T-helper 1 cell treated with Interleukin-12 subunit alpha and Interleukin-12 subunit beta and Interleukin-4 antibody, amounts not matched to agents 30 ng/mL and 1 ng/mL, for 36 hours (primary cell): ENCODE results near the gene TCF7L2. TPM values are rescaled to one million over a fixed set of nuclear protein-coding genes. Genes with fewer than 3 reads are reported as not detected.

Experiments
- intact Hi-C: fragments of 100-400 bp; cut with micrococcal nuclease; formaldehyde crosslinking; loops from one replicate; pipeline ENCODE4 v1.15.1; 2024
- total RNA-seq: library from RNA; stranded (reverse); gene quantifications from 2 replicates; pipeline ENCODE4 v1.2.3, GENCODE V29; 2022

Gene TCF7L2
- total RNA-seq, 1 donor from 2014 or later, result 0.59 TPM

DNA sequence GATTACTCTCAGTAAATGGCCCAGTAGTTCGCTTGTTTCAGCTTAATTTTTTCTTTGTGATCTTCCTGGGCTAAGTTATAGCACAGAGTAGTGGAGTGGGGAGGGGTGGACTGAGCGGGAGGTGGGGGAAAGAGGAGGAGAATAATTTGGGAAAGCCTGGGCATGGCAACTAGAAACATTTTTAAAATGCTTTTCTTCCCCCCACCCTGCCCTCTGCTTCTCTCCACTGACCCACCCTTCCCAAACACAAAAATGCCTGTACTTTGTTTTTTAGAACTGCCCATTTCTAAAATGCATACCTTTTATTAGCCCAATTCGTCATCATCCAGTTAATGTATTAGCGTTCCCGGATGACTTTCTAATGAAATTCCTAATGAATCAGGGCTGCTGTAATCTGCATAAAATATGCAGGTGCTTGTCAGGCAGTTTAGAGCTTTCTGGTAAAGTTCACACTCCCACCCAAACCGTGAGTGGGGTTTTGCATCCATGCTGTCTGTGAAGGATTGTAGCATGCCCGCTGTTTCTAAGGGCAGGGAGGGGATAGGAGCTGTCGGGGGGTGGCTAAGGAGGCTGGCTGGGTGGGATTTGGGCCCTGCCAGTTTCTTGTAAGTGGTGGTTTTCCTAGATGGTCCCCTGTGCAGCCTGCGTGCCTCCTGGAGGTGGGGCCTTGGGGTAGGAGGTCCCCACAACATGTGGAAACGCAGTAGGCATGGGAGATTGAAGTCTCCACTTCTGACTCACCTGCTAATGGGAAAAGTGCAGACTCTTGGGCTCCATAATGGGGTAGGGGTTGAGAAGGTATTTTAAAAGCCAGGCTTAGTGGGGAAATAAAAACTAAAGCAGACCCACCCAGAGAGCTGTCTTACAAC is 190.3 kb downstream of the TCF7L2 start:
- intact Hi-C loops, result no loop called here

DNA sequence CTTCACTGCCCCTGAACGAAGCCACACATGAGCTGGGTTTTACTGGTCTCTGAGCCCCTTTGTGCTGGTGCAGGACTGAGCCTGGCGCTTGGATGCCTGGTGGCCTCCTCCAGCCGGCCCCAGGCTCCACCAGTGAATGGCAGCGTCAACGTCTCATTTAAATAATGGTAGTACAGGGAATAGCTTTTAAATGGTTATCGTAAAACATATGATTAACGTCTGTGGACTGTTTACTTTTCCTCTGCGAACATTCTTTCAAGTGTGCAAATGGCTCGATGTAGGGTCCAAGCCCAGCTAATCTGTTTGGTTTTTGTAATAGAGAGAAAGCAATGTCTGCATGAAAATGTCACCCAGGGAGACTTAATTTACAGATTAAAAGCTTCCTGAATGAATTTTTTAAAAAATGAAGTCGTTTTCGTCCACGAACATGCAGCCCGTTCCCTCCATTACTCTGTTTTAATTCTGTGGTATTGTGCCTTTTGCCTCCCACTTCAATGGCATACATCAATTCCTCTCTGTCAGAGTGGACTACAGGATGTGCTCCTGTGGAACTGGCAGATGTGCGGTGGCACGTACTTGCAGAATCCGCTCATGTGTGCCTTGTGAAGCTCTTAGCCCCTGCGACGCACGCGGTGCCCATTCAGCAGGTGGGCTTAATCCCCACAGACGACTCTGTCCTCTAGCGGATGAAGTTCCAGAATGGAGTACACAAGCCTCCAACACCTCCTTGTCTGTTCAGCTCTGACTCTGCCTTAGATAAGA is 192.7 kb downstream of the TCF7L2 start:
- intact Hi-C loops, result no loop called here

DNA sequence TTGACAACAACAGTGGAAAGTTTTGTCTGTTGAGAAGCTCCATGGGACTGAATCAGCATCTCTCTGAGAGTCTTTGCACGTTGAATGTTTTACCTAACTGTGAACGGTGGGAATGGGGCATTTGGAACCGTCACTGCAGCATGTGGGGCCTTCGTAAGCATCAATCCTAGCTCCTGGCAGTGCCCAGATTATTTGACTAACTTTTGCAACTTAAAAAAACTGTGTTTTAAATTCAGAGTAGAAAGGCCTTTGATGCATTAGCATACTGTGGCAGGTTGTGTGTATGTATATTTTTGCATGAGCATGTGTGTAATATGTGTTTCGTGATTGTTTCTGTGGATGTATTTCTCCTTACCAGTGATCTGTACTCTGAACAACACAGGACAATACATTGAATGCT is 194.5 kb downstream of the TCF7L2 start:
- intact Hi-C loops, result no loop called here

DNA sequence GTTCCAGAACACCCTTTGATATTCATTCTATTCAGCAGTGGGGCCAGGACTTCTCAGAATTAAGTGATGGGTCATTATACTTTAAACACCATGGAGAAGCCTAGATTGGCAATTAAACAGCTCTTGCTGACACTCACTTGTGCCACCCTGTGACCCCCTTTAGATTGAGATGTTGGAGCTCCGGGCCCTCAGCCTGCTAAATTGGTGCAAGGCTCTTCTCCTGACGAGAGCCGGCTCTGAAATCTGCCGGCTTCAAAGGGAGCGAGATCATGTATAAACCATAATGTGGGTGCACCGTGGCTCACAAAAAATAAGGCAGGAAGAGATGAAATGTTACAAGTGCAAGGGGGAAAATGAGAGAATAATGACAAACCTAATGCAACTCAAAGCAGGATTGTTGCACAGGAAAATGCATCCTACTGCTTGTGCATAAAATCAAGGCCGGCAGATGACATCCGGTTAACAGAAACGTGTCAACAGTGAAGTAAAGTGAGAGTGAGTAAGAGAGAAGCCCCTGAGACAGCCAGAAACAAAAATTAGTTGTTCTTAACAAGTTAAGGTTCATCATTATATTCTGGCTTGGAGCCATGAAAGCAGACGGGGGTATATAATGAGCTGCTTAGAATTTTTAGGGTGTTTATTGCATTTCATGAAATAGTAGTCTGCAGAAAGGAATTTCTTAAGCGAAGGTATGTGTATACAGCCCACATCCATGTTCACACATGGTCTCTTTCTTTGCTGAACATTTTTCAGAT is 198.2 kb downstream of the TCF7L2 start:
- intact Hi-C loops, result no loop called here

DNA sequence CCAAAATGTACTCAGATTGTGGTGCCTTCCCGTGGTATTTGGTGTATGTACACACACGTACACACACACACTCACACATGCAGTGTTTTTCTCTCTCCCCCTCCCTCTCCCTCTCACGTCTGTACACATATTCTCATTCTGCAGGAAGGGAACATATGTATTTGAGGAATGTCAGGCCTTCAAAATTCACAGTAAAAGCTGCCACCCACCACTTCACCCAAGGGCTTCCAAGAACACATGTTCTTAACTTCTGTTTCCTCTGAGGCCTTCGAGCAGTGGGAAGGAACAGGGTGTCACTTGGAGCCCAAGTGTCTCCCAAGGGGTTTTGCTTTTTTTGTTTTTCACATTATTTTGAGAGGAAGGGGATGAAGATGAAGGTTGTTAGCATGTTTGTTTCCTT is 198.9 kb downstream of the TCF7L2 start:
- intact Hi-C loops, result no loop called here

DNA sequence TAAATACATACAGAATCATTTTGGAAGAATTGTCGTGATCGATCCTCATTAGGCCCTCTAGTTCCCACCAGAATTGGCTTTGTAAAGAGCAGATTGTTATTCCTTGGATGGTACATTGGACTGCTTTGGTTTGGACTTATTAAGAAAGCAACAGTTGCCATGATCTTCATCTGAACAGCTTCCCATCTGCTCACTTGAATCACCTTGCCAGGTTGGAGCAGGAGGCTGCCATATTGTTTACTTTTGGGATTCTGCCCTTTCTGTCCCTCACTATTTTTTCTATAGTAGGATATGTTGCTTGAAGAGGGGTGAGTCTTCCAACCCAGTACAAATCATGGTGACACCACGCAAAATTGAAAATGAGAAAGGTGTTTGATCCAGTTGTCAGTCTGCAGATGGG is 199.6 kb downstream of the TCF7L2 start:
- intact Hi-C loops, result no loop called here

DNA sequence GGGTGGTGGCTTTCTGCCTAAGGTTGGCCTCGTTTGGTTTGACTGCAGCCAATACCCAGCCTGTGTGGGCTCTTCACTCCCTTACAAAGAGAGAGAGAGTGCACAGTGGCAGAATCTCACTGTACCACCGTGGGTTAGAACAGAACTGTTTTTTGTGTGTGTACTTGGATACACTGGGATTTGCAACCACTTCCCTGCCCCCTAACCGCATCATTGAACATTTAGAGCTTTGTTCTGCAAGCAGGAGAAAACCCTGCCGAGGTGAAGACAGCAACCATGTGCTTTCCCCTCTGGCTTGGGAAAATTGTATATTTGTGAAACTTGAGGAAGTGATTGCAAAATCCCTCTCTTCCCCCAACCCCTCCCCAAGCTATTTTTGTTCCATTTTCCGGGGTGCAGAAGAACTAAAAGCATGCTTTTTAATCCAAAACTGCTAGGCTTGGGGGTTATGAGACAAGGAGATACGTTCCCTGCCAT is 201.2 kb downstream of the TCF7L2 start:
- intact Hi-C loops, result no loop called here

DNA sequence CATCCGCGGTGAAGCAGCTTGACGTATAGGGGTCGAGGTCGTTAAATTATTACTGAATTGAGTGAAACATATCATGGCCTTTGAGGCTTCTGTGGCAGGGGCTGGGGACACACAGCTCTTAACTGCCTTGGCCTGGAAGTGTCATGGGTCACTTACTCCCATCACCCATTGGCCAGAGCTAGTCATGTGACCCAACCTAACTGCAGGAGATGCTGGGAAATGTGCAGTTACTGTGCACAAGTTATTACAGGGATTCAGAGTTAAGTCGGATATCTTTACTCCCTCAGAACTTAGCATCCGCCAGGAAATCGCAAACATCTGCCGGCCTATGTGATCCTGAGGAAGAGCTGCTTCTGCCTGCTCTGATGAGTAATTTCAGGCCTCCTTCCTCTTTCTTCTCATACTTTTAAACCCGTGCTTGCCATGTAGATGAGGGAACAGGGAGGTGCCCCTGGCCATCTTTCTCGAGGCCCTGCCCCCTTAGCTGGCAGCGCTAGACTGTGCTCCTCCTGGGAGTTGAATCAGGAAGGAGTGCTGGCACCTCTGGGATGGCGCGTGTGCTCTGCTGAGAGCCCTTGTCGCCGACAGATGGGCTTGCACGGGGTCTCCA is 203.6 kb downstream of the TCF7L2 start:
- intact Hi-C loops, result no loop called here

DNA sequence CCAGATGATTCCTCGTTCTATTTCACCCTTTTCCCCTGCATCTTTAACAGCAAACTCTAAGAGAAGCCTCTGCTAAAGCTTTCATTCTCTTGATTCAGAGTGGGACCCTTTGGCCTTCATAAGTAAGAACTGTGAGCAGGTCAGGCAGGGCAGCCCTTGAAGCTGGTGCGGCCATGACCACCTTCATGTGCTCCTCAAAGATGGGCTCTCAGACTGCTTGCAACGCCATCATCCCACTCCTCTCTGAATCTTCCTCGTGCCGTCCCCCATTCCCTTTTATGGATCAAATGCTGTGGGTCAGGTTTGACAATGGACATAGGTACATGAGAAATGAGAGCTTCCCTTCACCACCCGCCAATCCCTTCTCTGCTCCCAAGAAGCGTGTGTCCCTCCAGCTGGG is 207.4 kb downstream of the TCF7L2 start:
- intact Hi-C loops, result no loop called here

DNA sequence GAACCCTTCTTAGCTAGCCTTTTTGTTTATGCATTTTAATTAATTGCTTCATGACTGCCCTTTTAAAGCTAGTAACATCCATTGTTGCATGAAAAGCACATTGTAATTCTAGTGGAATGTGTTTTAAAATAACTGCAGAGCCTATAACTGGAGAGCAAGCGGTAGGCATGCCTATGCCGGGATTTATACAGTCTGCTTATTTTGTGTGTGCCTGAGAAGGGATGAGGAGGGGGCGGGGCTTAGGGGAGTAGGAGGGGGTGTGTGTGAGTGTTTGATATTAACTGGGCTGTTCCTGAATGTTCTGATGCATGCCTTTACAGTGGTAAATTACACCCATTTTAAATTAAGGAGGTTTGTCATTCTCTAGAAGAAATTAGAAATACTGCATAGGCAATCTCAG is 208.1 kb downstream of the TCF7L2 start:
- intact Hi-C loops, result no loop called here

DNA sequence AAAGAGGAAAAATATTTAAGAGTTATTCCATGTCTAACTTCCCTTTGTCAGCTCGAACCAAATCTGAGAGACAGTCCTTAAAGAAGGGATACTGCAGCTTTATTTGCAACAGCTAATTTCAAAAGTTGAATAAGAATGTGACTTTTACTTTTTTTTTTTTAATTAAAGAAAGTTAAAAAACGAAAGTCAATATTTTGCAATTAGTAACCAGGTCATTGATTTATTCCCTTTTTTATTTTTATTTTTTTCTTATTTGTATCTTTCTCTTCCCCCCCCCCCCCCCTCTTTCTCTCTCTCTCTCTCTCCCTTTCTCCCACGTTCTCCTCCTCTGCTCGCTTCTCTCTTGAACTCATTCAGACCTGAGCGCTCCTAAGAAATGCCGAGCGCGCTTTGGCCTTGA is 209.5 kb downstream of the TCF7L2 start:
- intact Hi-C loops, result no loop called here

DNA sequence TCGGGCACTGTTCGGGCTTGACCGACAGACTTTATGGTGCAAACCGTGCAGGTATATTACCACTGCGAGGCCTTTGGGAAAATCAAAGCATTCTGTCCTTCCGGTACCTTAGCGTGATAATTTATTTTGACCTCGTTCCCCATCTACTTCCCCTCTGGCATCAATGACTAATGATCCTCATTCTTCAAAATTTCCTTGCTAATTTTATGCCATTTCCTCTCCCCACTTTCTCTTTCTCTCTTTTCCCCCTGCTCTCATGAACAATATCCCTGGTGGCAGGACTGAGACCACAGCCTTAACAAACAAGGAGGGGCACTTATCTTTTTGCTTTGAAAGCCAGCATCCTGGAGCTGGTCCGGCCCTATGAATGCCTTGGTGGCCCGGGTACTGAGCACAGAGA is 210.6 kb downstream of the TCF7L2 start:
- intact Hi-C loops, result no loop called here

DNA sequence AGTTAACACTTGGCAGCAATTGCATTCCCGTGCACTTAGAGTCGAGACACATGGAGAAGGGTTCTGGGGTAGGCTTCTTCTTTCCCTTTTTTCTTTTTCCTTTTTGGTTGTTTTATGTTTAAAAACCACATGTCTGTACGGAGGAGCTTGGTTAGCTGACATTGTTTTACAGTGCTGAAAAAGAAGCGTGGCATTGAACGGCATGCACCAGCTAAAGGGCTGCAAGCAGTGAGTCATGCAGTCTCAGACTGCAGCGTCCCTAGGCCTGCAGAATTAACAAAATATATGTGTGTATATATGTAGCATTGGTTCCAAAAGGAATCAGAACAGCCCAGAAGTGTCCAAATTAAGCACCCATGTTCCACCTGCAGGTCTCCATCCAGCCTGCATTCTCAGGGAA is 211.0 kb downstream of the TCF7L2 start:
- intact Hi-C loops, result no loop called here

DNA sequence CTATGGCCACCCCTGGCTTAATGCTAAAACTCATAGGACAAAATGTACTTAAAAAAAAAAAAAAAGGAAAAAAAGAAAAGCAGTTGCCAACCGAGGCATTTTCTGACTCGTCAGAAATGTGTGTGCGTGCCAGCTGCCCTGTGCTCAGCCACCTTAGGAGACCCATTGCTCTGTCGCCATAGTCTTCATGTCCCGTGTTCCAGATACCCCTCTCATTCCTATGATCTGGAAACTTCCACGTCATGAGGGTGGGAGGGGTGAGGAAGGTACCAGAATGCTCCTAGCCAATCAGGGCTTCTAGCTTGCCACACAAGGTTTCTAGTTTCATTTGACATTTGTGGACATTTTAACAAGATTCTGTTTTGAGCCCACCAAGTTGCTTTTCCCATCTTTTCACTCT is 212.9 kb downstream of the TCF7L2 start:
- intact Hi-C loops, result no loop called here

DNA sequence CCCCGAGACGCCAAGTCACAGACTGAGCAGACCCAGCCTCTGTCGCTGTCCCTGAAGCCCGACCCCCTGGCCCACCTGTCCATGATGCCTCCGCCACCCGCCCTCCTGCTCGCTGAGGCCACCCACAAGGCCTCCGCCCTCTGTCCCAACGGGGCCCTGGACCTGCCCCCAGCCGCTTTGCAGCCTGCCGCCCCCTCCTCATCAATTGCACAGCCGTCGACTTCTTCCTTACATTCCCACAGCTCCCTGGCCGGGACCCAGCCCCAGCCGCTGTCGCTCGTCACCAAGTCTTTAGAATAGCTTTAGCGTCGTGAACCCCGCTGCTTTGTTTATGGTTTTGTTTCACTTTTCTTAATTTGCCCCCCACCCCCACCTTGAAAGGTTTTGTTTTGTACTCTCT is 215.6 kb downstream of the TCF7L2 start:
- intact Hi-C loops, result no loop called here

DNA sequence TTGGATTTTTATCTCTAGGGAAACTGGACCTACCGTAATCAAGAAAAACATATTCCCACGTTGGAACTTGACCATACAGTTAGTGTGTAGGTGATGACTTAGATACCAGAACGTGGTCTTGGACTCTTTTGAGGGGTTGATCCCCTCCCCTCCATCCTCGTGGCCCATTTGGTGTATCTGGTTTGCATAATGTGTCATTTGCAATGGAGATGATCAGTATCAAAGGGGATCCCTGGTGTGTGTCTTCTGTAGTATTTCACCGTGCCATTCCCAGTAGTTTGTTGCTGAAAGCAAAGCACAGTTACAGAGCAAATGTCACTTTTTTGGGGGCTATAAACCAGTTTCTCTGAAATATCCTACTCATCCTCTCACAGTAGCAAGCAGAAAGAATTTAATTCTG is 217.7 kb downstream of the TCF7L2 start:
- intact Hi-C loops, result no loop called here

DNA sequence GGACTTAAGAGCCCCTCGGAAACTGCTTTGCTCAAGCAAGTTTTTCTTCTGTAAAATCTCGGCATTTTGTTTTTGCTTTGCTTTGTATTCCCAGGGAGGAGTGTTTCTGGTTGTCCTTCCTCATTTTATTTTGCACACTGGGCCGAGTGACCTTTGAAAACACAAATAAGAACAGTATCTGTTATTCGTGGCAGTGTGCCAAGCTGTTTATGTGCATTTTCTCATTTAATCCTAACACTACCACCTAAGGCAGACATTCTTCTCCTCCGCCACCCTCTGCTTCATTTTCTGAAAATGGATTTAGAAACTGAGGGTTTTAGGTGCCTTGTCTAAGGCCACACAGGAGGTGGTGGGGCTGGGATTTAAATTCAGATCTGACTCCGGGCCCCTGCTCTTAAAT is 218.5 kb downstream of the TCF7L2 start:
- intact Hi-C loops, result no loop called here

DNA sequence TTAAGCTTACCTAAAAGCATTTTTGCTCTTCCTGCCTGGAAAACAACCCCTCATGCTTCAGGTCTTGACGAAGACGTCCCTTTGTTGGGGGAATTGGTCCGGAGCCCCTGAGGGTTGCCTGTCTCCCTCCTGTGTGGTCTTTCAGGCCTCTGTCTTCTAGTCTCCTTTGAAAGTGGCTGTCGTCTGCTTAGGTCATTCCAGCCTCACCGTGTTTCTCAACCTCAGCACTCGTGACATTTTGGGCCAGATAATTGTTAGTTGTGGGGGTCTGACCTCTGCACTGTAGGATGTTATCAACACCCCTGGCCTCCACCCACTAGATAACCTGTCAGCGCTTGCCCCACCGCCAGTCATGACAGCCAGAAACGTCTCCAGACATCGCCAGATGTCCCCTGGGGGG is 219.1 kb downstream of the TCF7L2 start:
- intact Hi-C loops, result no loop called here

DNA sequence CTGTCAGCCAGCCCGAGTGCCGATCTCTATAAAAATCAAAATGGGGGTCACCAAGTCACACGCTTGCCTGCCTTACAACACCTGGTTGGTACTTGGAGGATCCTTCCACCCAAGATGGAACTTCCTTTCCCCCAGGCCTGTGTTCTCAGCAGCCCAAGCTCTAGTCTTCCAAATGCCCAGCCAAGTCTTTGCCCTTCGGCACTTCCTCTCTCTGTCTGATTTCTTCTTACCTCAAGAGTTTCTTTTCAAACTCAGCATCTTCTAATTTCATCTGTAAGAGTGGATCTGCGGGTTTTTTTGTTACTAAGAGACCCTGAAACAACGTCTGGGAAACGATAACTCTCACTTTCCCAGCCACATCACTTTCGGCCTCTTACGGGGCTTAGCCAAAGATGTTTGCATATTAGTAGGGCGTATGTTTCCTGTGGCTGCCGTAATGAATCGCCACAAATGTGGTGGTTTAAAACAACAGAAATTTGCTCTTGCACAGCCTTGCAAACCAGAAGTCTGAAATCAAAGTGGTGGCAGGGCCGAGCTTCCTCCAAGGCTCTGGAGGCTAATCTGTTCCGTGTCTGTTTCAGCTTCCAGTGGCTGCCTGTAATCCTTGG is 219.9 kb downstream of the TCF7L2 start:
- intact Hi-C loops, result no loop called here

DNA sequence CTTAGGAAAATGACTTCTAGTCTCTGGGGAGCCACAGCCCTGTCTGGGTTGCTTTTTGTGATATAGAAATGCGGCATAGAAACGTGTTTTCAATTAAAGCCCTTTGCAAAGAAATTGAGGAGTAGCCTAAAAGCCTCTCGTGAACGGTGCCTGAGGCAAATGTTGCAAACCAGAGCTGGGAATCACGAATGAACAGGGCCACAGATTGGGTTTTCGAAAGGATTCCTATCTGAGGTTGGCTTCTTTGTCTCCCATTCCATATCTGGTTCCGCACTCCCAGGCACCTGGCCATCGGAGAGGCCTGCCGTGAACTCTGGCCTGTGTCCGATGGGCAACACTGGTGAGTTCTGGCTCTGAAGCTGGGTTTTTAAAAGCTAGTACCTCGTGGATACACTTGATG is 221.6 kb downstream of the TCF7L2 start:
- intact Hi-C loops, result no loop called here

DNA sequence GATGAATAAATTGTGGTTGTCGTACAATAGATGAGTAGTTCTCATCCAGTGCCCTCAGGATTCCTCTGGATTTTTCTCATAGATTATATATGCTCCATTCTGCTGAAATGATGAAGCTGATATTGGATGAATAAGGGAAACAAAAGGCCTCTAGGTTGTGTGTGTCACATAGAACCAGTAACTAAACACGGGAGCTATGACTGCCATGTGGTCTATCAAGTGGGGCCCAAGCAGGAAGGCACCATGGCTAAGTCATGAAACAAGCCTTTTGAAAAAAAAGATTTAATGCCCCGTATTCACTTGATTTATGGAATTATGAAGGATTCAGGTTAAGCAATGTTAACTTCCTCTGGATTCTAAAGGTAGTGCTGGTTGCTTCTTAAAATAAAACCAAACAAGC is 225.1 kb downstream of the TCF7L2 start:
- intact Hi-C loops, result no loop called here
